ENCODE measurements around the gene FAAP20. TPM values are rescaled to one million over a fixed set of nuclear protein-coding genes. Genes with fewer than 3 reads are reported as not detected.

FAAP20 gene
- total and polyA plus RNA-seq, 2 of the 8 experiments (the other 6 are each of a cell fraction or from before 2014, with no cell fraction given) = 58.4 to 99.8 TPM

DNA sequence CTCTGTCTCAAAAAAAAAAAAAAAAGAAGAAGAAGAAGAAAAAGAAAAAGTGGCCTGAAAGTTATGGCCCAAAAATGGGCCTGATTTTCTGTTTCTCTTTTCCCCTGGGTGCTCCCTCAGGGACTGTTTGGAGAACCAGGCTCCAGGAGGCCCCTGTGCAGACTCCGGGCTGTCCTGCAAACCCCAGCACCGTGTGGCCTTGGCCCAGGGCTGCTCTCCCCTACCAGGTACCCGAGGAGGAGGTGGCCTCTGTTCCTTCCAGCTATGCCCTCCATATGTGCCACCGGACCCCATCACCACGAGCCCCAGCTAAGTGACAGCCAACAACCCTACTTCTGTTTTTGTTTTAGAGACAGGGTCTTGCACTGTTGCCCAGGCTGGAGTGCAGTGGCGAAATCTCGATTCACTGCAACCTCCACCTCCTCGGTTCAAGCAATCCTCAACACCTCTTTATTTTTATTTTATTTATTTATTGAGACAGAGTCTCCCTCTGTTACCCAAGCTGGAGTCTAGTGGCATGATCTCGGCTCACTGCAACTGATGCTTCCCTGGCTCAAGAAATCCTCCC lies 7.5 kb upstream of the FAAP20 start:
- H3K4me2 ChIP-seq (ENCODE audit: insufficient read depth in 1 of 2, low read depth in 2 of 2, low read length in 2 of 2) = no peak overlapping the region
- no peak overlapping the region for H4K5ac ChIP-seq (ENCODE audit: insufficient read length, low read depth, low read length)
- H2BK15ac ChIP-seq (ENCODE audit: low read length) = no peak overlapping the region
- H3K4me3 ChIP-seq (ENCODE audit: extremely low read depth in 1 of 4, insufficient read depth in 2 of 4, low read depth in 3 of 4, low read length in 4 of 4) = no peak overlapping the region
- no peak for DNase-seq (ENCODE audit: low read depth in 1 of 2, low spot score in 2 of 2)
- H3K4me1 ChIP-seq (replicated peaks in 1 of 4; ENCODE audit: control insufficient read depth in 3 of 4, insufficient read depth in 4 of 4, low read length in 3 of 4) = peaks cover 3 to 16% (median 13%) of the 10 kb centered on the region in 4 experiments
- peaks cover 0 to 8% (median 6%) of the 10 kb centered on the region in 4 experiments; a peak in 4 of 7 replicates for H3K27me3 ChIP-seq (replicated peaks in 1 of 4; ENCODE audit: control insufficient read depth in 3 of 4, extremely low read depth in 1 of 4, insufficient read depth in 3 of 4, low read length in 3 of 4)
- no peak overlapping the region for H4K91ac ChIP-seq (replicated peaks; ENCODE audit: insufficient read length, low read length)
- H4K8ac ChIP-seq (ENCODE audit: extremely low read depth, insufficient read depth, low read length) = no peak overlapping the region
- H2AK5ac ChIP-seq (ENCODE audit: low read depth, low read length) = no peak overlapping the region
- no peak overlapping the region for H2AFZ ChIP-seq (ENCODE audit: low read length)
- H3K9me3 ChIP-seq (ENCODE audit: insufficient read depth in 2 of 2, low read depth in 1 of 2, low read length in 1 of 2) = no peaks in the 10 kb centered on the region
- H3K79me2 ChIP-seq (ENCODE audit: control insufficient read depth in 1 of 2, insufficient read depth in 2 of 2, low read length in 2 of 2) = no peaks in the 10 kb centered on the region
- H3K14ac ChIP-seq (ENCODE audit: insufficient read length) = no peak overlapping the region
- H3K23me2 ChIP-seq (ENCODE audit: low read depth, low read length) = peaks cover 6% of the 10 kb centered on the region
- no peak for FAIRE-seq
- H3K36me3 ChIP-seq (ENCODE audit: control insufficient read depth in 2 of 4, insufficient read depth in 4 of 4, low read length in 3 of 4) = no peaks in the 10 kb centered on the region
- H3K27ac ChIP-seq (ENCODE audit: low read depth, low read length) = no peak overlapping the region
- POLR2A ChIA-PET (ENCODE audit: partially characterized antibody) = interaction anchor here (1.3 to 1.7 kb wide), 3 partner anchors 11 to 27 kb away, joined by 3 to 7 read pairs (median 6); no protein-coding TSS in a partner anchor
- WGBS, 2 experiments (ENCODE audit: extremely low coverage in 1 of 2, insufficient coverage in 1 of 2, insufficient read length in 1 of 2, insufficient replicate concordance in 2 of 2, low coverage in 1 of 2, low lambda C conversion rate in 2 of 2, missing lambda C conversion rate in 1 of 2) = 91% methylated on average over 9 of the region's 9 CpGs; no CpG with 5 or more reads in 1 of the 2 experiments
- no peak overlapping the region for H2BK120ac ChIP-seq (replicated peaks; ENCODE audit: low read depth, low read length)
- H4K20me1 ChIP-seq (replicated peaks in 1 of 2; ENCODE audit: control insufficient read depth in 1 of 2, insufficient read depth in 2 of 2, low read length in 2 of 2) = no peaks in the 10 kb centered on the region
- no peak overlapping the region for H3K56ac ChIP-seq (replicated peaks; ENCODE audit: insufficient read length, low read depth, low read length)
- H2BK5ac ChIP-seq (ENCODE audit: low read depth, low read length) = no peak overlapping the region
- no peak overlapping the region for H3K4ac ChIP-seq (replicated peaks; ENCODE audit: insufficient read length, low read depth, low read length)
- H2BK12ac ChIP-seq (ENCODE audit: low read depth, low read length) = 0 out of 2 replicates have a peak overlapping the region, but pooled peaks have one; percentile 2
- CTCF ChIA-PET (ENCODE audit: partially characterized antibody) = interaction anchor here (0.7 to 2.9 kb wide), 8 partner anchors 28 to 258 kb away, joined by 3 to 11 read pairs (median 4); no protein-coding TSS in a partner anchor
- H3K9ac ChIP-seq (replicated peaks in 1 of 4; ENCODE audit: extremely low read depth in 1 of 4, low read depth in 3 of 4, low read length in 3 of 4) = no peak overlapping the region
- H3K18ac ChIP-seq (ENCODE audit: extremely low read depth, low read length) = no peak overlapping the region
- H3K23ac ChIP-seq (ENCODE audit: insufficient read length) = no peak overlapping the region
- H2BK20ac ChIP-seq (ENCODE audit: low read length) = no peak overlapping the region
- no peaks in the 10 kb centered on the region; the same call in 1 of the 2 replicates for H3K79me1 ChIP-seq (ENCODE audit: low read depth, low read length)
- TF ChIP-seq FOSL1 (IDR thresholded peaks at IDR 0.05; ENCODE audit: insufficient read depth, low read depth, low read length) = no peak
- no peak for TF ChIP-seq RFX5 (IDR thresholded peaks at IDR 0.05; ENCODE audit: borderline replicate concordance, low read depth, low read length)
- no peak for TF ChIP-seq NANOG (IDR thresholded peaks at IDR 0.05; ENCODE audit: insufficient read depth, low read depth, low read length, poor library complexity, severe bottlenecking)
- no peak for TF ChIP-seq CTBP2 (IDR thresholded peaks at IDR 0.05; ENCODE audit: borderline replicate concordance, insufficient read depth, insufficient read length, low read length)
- TF ChIP-seq YY1 (IDR thresholded peaks at IDR 0.05; ENCODE audit: low read depth, low read length) = no peak
- TF ChIP-seq TAF1 (IDR thresholded peaks at IDR 0.05; ENCODE audit: low read depth, low read length) = no peak

All from H1 (cell line).